Thoracic aorta (tissue), 2 donors: ENCODE measurements around the gene SNRPB. TPM values are rescaled to one million over a fixed set of nuclear protein-coding genes. Genes with fewer than 3 reads are reported as not detected.
"Not testable (repeated sequence)": the region's sequence is repeated elsewhere in the genome, so short reads cannot be mapped to it uniquely, and the experiment has no call there.

Experiments
- ATAC-seq: fragments of 150-250 bp; one replicate; pipeline ENCODE4 v1.8.0; 2017; ENCODE audit warnings: low read depth; ENCODE audit not compliant: insufficient number of reproducible peaks, low FRiP score
- DNase-seq: peaks from one replicate; pipeline ENCODE4 v3.0.0-alpha.2; 2020; ENCODE audit warnings: low spot score
- H3K27ac ChIP-seq, 2 donors: fragments of 200-600 bp; sonication (generic); 1 replicate in 1 of 2; 2 replicates in 1 of 2; pipeline ENCODE4 v1.5.1; 2016; ENCODE audit warnings: mild to moderate bottlenecking in 2 of 2, moderate library complexity in 2 of 2
- H3K27me3 ChIP-seq: fragments of 200-600 bp; sonication (generic); replicated peaks from 2 replicates; pipeline ENCODE4 v1.6.0; 2016; ENCODE audit warnings: mild to moderate bottlenecking; ENCODE audit not compliant: insufficient read depth
- H3K36me3 ChIP-seq: fragments of 200-600 bp; sonication (generic); one replicate; pipeline ENCODE4 v1.5.1; 2016
- H3K4me1 ChIP-seq, 2 donors: fragments of 200-600 bp; sonication (generic); 1 replicate in 1 of 2; 2 replicates in 1 of 2; pipeline versions ENCODE4 v1.5.1 to v1.6.0; 2016; ENCODE audit warnings: low read depth in 2 of 2, mild to moderate bottlenecking in 1 of 2; ENCODE audit not compliant: control insufficient read depth in 1 of 2
- H3K4me3 ChIP-seq: fragments of 200-600 bp; sonication (generic); 2 replicates; pipeline ENCODE4 v1.5.1; 2016; ENCODE audit warnings: mild to moderate bottlenecking
- H3K9me3 ChIP-seq: fragments of 200-600 bp; sonication (generic); 2 replicates; pipeline ENCODE4 v1.5.1; 2016
- CTCF ChIP-seq: fragments of 200-600 bp; sonication (generic); IDR thresholded peaks from one replicate; pipeline ENCODE4 v1.5.1; 2019; ENCODE audit warnings: antibody characterized with exemption
- total RNA-seq, 2 donors: library from RNA; depleted of rRNA; stranded (reverse); fragments of >200 nt; gene quantifications; one replicate each; pipeline versions ENCODE4 v1.1.0 to v1.2.3, GENCODE V29; 2016

Gene SNRPB
- total RNA-seq, 2 donors from 2014 or later = 107 to 153 TPM

- no peak for DNase-seq
- no peak for TF ChIP-seq CTCF
- Histone ChIP-seq H3K27ac (no peak overlapping the region), H3K4me1 (peaks cover 0 to 13% of the 10 kb centered on the region in 2 donors), H3K36me3 (no peaks in the 10 kb centered on the region), H3K9me3 (no peaks in the 10 kb centered on the region), H3K4me3 (peak overlapping the region; percentile 89), H3K27me3 (no peaks in the 10 kb centered on the region)
- no peak for ATAC-seq
Observed at GRCh38 chr20:2507464-2507863, 36.9 kb upstream of the SNRPB start.

- DNase-seq, ATAC-seq, H3K36me3 ChIP-seq, H3K27ac ChIP-seq, H3K9me3 ChIP-seq, H3K27me3 ChIP-seq, H3K4me3 ChIP-seq: not testable (repeated sequence)
- H3K4me1 ChIP-seq = peaks cover 0 to 13% of the 10 kb centered on the region in 2 donors
Observed at GRCh38 chr20:2506426-2506825, 35.8 kb upstream of the SNRPB start.

- not testable (repeated sequence) for H3K4me3 ChIP-seq, H3K36me3 ChIP-seq, H3K9me3 ChIP-seq, DNase-seq, ATAC-seq, H3K27ac ChIP-seq, H3K27me3 ChIP-seq
- peaks cover 0 to 13% of the 10 kb centered on the region in 2 donors for H3K4me1 ChIP-seq
Observed at GRCh38 chr20:2504803-2505202, 34.2 kb upstream of the SNRPB start.

- H3K4me1 ChIP-seq, ATAC-seq, DNase-seq, H3K9me3 ChIP-seq, H3K27me3 ChIP-seq, H3K27ac ChIP-seq, H3K4me3 ChIP-seq: not testable (repeated sequence)
- H3K36me3 ChIP-seq = peaks cover 19% of the 10 kb centered on the region
Observed at GRCh38 chr20:2502808-2503384, 32.3 kb upstream of the SNRPB start.

GRCh38 chr20:2485661-2486060 is 15.1 kb upstream of the SNRPB start:
- Histone ChIP-seq H3K4me3 (no peak overlapping the region), H3K4me1 (no peaks in the 10 kb centered on the region), H3K27ac (no peak overlapping the region), H3K9me3 (no peaks in the 10 kb centered on the region), H3K36me3 (peaks cover 38% of the 10 kb centered on the region), H3K27me3 (no peaks in the 10 kb centered on the region)
- no peak for DNase-seq
- ATAC-seq = no peak
- no peak for TF ChIP-seq CTCF

- H3K9me3 ChIP-seq = no peaks in the 10 kb centered on the region
- H3K27me3 ChIP-seq = no peaks in the 10 kb centered on the region
- H3K27ac ChIP-seq = no peak overlapping the region
- peaks cover 40% of the 10 kb centered on the region for H3K36me3 ChIP-seq
- no peak overlapping the region for H3K4me3 ChIP-seq
- no peak for TF ChIP-seq CTCF
- no peak for DNase-seq
- ATAC-seq = no peak
- no peaks in the 10 kb centered on the region for H3K4me1 ChIP-seq
Observed at GRCh38 chr20:2485080-2485479, 14.5 kb upstream of the SNRPB start.

GRCh38 chr20:2483504-2483903 is 12.9 kb upstream of the SNRPB start:
- Histone ChIP-seq H3K27me3 (no peaks in the 10 kb centered on the region), H3K36me3 (peaks cover 34% of the 10 kb centered on the region), H3K9me3 (no peaks in the 10 kb centered on the region), H3K27ac (no peak overlapping the region), H3K4me1 (no peaks in the 10 kb centered on the region), H3K4me3 (no peak overlapping the region)
- no peak for TF ChIP-seq CTCF
- ATAC-seq = no peak
- DNase-seq = no peak
